Mesenchymal stem cell (in vitro differentiated cells and primary cell): Measurements from ENCODE around the gene RPL37A.

Experiments
- DNase-seq: peaks from one replicate; pipeline ENCODE4 v3.0.0-alpha.2; 2013
- H2AFZ ChIP-seq: one replicate; pipeline ENCODE4 v1.6.1; 2013; ENCODE audit warnings: low read depth, mild to moderate bottlenecking, control low read depth, inconsistent platforms, low read length, moderate library complexity
- H2AK5ac ChIP-seq: 2 replicates; pipeline ENCODE4 v1.6.1; 2013; ENCODE audit warnings: low read length, moderate library complexity, mild to moderate bottlenecking, inconsistent platforms; ENCODE audit not compliant: severe bottlenecking
- H2BK120ac ChIP-seq: one replicate; pipeline ENCODE4 v1.6.1; 2013; ENCODE audit warnings: low read depth, mild to moderate bottlenecking, inconsistent platforms, low read length, moderate library complexity
- H2BK12ac ChIP-seq, 2 experiments: one replicate each; pipeline ENCODE4 v1.6.1; 2013; ENCODE audit warnings: inconsistent platforms in 2 of 2, low read length in 2 of 2, mild to moderate bottlenecking in 2 of 2, moderate library complexity in 2 of 2, control low read depth in 1 of 2
- H2BK15ac ChIP-seq: one replicate; pipeline ENCODE4 v1.6.1; 2013; ENCODE audit warnings: mild to moderate bottlenecking, low read depth, inconsistent platforms; ENCODE audit not compliant: poor library complexity, severe bottlenecking
- H2BK5ac ChIP-seq: 2 replicates; pipeline ENCODE4 v1.6.1; 2013; ENCODE audit warnings: low read depth, mild to moderate bottlenecking, low read length, control low read depth, inconsistent platforms; ENCODE audit not compliant: poor library complexity, severe bottlenecking
- H3K14ac ChIP-seq, 2 experiments: one replicate each; pipeline ENCODE4 v1.6.1; 2013; ENCODE audit warnings: inconsistent platforms in 2 of 2, low read length in 2 of 2, control low read depth in 1 of 2, mild to moderate bottlenecking in 1 of 2, moderate library complexity in 1 of 2
- H3K18ac ChIP-seq, 2 experiments: one replicate each; pipeline ENCODE4 v1.6.1; 2013; ENCODE audit warnings: inconsistent platforms in 2 of 2, low read length in 2 of 2, control low read depth in 1 of 2, low read depth in 1 of 2, mild to moderate bottlenecking in 1 of 2
- H3K23ac ChIP-seq, 2 experiments: one replicate each; pipeline ENCODE4 v1.6.1; 2013; ENCODE audit warnings: inconsistent platforms in 2 of 2, low read length in 2 of 2, mild to moderate bottlenecking in 2 of 2, moderate library complexity in 2 of 2, control low read depth in 1 of 2
- H3K27ac ChIP-seq: 2 replicates; pipeline ENCODE4 v1.5.1; 2013; ENCODE audit warnings: mild to moderate bottlenecking, moderate library complexity, low read length, control low read depth, inconsistent platforms; ENCODE audit not compliant: poor library complexity, severe bottlenecking
- H3K27me3 ChIP-seq, 2 experiments: 2 replicates each; pipeline versions ENCODE4 v1.6.1 to v1.7.0; 2013; ENCODE audit warnings: low read length in 2 of 2, mild to moderate bottlenecking in 2 of 2, moderate library complexity in 2 of 2, control low read depth in 1 of 2, inconsistent platforms in 1 of 2; ENCODE audit not compliant: control insufficient read depth in 1 of 2, insufficient read depth in 1 of 2
- H3K36me3 ChIP-seq, 2 experiments: 2 replicates each; pipeline versions ENCODE4 v1.6.1 to v1.7.0; 2013; ENCODE audit warnings: low read length in 2 of 2, control low read depth in 1 of 2, inconsistent platforms in 1 of 2, low read depth in 1 of 2, mild to moderate bottlenecking in 1 of 2; ENCODE audit not compliant: insufficient read depth in 2 of 2, control insufficient read depth in 1 of 2
- H3K4ac ChIP-seq, 2 experiments: one replicate each; pipeline ENCODE4 v1.6.1; 2013; ENCODE audit warnings: inconsistent platforms in 2 of 2, low read length in 2 of 2, mild to moderate bottlenecking in 2 of 2, moderate library complexity in 2 of 2, control low read depth in 1 of 2, low read depth in 1 of 2
- H3K4me1 ChIP-seq: 2 replicates; pipeline ENCODE4 v1.6.1; 2013; ENCODE audit warnings: low read depth, low read length, control low read depth; ENCODE audit not compliant: control insufficient read depth, insufficient read depth
- H3K4me2 ChIP-seq: 2 replicates; pipeline ENCODE4 v1.6.1; 2013; ENCODE audit warnings: low read length, mild to moderate bottlenecking, inconsistent platforms; ENCODE audit not compliant: poor library complexity, severe bottlenecking
- H3K4me3 ChIP-seq, 2 experiments: 2 replicates each; pipeline versions ENCODE4 v1.5.1 to v1.7.0; 2013; ENCODE audit warnings: low read length in 2 of 2, mild to moderate bottlenecking in 2 of 2, control low read depth in 1 of 2, low read depth in 1 of 2; ENCODE audit not compliant: insufficient read depth in 1 of 2
- H3K79me1 ChIP-seq: replicated peaks from 2 replicates; pipeline ENCODE4 v1.6.1; 2013; ENCODE audit warnings: mild to moderate bottlenecking, control low read depth, low read length, inconsistent platforms; ENCODE audit not compliant: poor library complexity, severe bottlenecking
- H3K9ac ChIP-seq: 2 replicates; pipeline ENCODE4 v1.7.0; 2013; ENCODE audit warnings: mild to moderate bottlenecking, low read length, moderate library complexity
- H3K9me3 ChIP-seq: 2 replicates; pipeline ENCODE4 v1.7.0; 2013; ENCODE audit warnings: mild to moderate bottlenecking, low read length; ENCODE audit not compliant: control insufficient read depth
- H4K8ac ChIP-seq: one replicate; pipeline ENCODE4 v1.6.1; 2013; ENCODE audit warnings: inconsistent platforms, mild to moderate bottlenecking, low read length, moderate library complexity
- H4K91ac ChIP-seq: one replicate; pipeline ENCODE4 v1.6.1; 2013; ENCODE audit warnings: mild to moderate bottlenecking, low read length, inconsistent platforms
- WGBS: methylation state at CpG from one replicate; pipeline ENCODE4 v1.1.7; 2013; ENCODE audit warnings: mixed read lengths; 5-methylcytosine and 5-hydroxymethylcytosine counted together

Gene RPL37A

DNA sequence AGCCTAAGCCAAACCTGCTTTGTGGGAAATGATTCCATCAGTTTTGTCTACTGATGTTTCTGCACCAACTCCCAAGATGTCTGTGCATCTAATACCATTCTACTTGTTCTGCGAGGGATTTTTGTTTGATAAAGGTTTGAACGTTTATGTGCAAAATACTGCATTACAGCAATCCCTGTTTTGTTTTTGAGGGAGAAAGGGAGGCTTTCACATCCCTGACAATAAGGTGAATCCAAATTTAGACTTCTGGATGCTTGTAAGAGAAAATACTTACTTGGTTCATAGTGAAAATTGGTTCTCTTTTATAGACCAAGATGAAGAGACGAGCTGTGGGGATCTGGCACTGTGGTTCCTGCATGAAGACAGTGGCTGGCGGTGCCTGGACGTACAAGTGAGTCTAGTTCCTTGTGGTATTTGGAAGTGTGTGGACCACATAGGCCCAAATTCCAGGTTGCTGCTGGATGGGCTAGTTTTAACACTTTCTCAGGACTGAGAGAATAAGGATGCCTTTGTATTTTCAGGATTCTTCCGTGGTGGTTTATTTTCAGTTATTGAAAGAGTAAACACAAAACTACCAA is 1.1 kb downstream of the RPL37A start:
- Histone ChIP-seq H3K27me3 (no peaks in the 10 kb centered on the region), H2BK12ac (no peak overlapping the region), H3K79me1 (peaks cover 11% of the 10 kb centered on the region), H3K27ac (no peak overlapping the region), H3K4me2 (peak overlapping the region; percentile 66), H3K36me3 (peaks cover 13 to 56% of the 10 kb centered on the region in 2 experiments), H2BK120ac (no peak overlapping the region), H3K18ac (no peak overlapping the region), H3K9me3 (no peaks in the 10 kb centered on the region), H2BK15ac (no peak overlapping the region), H2BK5ac (no peak overlapping the region), H3K14ac (no peak overlapping the region), H3K4me3 (peak overlapping the region; percentile 27 to 95), H3K23ac (no peak overlapping the region), H3K9ac (peak overlapping the region; percentile 100), H2AFZ (no peak overlapping the region), H4K8ac (no peak overlapping the region), H4K91ac (no peak overlapping the region), H2AK5ac (no peak overlapping the region), H3K4ac (peak overlapping the region in 1 of 2 experiments; percentile 30), H3K4me1 (peaks cover 9% of the 10 kb centered on the region)
- no peak for DNase-seq
- 11% methylated on average over 5 of the region's 6 CpGs for WGBS

DNA sequence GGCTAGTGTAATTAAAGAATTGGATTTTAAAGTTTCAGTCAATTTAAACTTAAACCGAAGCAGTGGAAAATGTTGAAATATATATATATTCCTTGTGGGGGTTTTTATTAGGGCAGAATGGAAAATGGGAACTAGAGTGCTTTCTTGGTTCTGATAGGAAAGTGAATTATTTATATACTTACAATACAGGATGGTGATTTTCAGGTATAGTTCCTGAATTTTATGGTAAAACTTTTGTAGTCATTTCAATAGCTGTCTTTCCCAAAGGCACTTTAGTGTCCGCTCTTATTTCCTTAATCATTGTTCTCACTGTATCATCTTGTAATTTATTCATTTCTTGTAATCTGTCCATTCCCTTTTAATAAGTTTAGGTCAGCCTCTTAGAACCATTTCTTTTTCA is 1.9 kb downstream of the RPL37A start:
- H3K4me2 ChIP-seq, result peak overlapping the region; percentile 66
- no peak overlapping the region for H3K27ac ChIP-seq
- no peak overlapping the region for H2AK5ac ChIP-seq
- peaks cover 8% of the 10 kb centered on the region for H3K4me1 ChIP-seq
- H3K4me3 ChIP-seq, result peak overlapping the region in 1 of 2 experiments; percentile 95
- no peak overlapping the region for H3K4ac ChIP-seq
- peaks cover 13% of the 10 kb centered on the region for H3K79me1 ChIP-seq
- H4K91ac ChIP-seq, result no peak overlapping the region
- H3K27me3 ChIP-seq, result no peaks in the 10 kb centered on the region
- H2BK15ac ChIP-seq, result no peak overlapping the region
- H3K36me3 ChIP-seq, result peaks cover 19 to 64% of the 10 kb centered on the region in 2 experiments
- peak overlapping the region; percentile 100 for H3K9ac ChIP-seq
- H2BK120ac ChIP-seq, result no peak overlapping the region
- DNase-seq, result no peak
- 100% methylated on average over 1 of the region's 2 CpGs for WGBS
- H3K14ac ChIP-seq, result no peak overlapping the region
- H4K8ac ChIP-seq, result no peak overlapping the region
- no peak overlapping the region for H2BK5ac ChIP-seq
- no peak overlapping the region for H2BK12ac ChIP-seq
- H2AFZ ChIP-seq, result no peak overlapping the region
- H3K18ac ChIP-seq, result no peak overlapping the region
- H3K23ac ChIP-seq, result no peak overlapping the region
- H3K9me3 ChIP-seq, result no peaks in the 10 kb centered on the region

DNA sequence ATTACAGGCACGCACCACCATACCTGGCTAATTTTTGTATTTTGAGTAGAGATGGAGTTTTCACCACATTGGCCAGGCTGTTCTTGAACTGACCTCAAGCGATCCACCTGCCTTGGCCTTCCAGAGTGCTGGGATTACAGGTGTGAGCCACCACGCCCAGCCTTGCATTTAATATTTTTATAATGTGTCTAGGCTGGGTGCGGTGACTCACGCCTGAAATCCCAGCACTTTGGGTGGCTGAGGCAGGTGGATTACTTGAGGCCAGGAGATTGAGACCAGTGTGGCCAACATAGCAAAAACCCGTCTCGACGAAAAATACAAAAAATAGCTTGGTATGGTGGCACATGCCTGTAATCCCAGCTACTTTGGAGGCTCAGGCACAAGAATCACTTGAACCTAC is 3.2 kb downstream of the RPL37A start:
- peak overlapping the region; percentile 0 for H3K9ac ChIP-seq
- no peak overlapping the region for H4K91ac ChIP-seq
- WGBS, result 96% methylated on average over 8 of the region's 8 CpGs
- DNase-seq, result no peak
- no peak overlapping the region for H2BK5ac ChIP-seq
- no peak overlapping the region for H3K4ac ChIP-seq
- no peak overlapping the region for H3K23ac ChIP-seq
- no peak overlapping the region for H2BK12ac ChIP-seq
- no peak overlapping the region for H2BK120ac ChIP-seq
- H2AK5ac ChIP-seq, result no peak overlapping the region
- H3K18ac ChIP-seq, result no peak overlapping the region
- H4K8ac ChIP-seq, result no peak overlapping the region
- H3K27me3 ChIP-seq, result no peaks in the 10 kb centered on the region
- no peak overlapping the region for H3K14ac ChIP-seq
- H3K4me2 ChIP-seq, result no peak overlapping the region
- H3K4me3 ChIP-seq, result no peak overlapping the region
- no peak overlapping the region for H3K27ac ChIP-seq
- H3K9me3 ChIP-seq, result no peaks in the 10 kb centered on the region
- peaks cover 27 to 76% of the 10 kb centered on the region in 2 experiments for H3K36me3 ChIP-seq
- H2AFZ ChIP-seq, result no peak overlapping the region
- no peak overlapping the region for H2BK15ac ChIP-seq
- H3K4me1 ChIP-seq, result peaks cover 5% of the 10 kb centered on the region
- peaks cover 12% of the 10 kb centered on the region for H3K79me1 ChIP-seq

DNA sequence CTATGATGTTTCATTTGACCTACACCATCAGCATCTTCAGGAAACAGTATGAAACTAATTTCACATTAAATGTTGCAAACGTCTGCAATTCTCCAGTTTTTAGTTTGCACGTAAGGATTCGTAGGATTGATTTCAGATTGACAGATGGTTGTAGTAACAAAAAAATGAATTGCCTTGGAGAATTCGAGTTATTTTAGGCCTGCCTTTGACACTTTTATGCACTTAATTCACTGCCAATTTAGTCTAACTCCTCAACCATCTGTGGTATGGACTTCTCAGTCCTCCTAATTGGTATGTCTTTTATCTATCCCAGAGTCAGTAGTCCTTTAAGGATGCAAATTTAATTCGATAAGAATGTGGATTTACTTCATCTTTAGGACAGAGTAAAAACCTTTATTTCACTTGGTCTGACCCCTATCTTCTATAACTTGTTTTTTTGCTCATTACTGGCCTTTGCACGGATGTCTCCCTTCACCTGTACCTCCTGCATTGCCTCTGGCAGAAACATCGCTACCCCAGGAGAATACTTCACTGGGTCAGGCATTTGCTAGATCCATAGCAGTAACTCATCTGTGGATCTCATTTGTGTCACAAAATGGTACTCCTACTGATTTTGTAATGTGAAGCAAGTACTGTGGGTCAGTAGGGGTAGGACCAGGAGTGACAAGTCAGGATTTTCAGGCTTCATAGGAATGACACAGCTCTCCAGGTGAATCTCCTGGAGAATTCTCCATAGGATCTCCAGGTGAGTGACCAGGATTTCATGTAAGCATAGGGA is 3.9 kb downstream of the RPL37A start:
- H3K36me3 ChIP-seq, result peaks cover 32 to 76% of the 10 kb centered on the region in 2 experiments
- H4K8ac ChIP-seq, result no peak overlapping the region
- no peak overlapping the region for H2AK5ac ChIP-seq
- 96% methylated on average over 6 of the region's 7 CpGs for WGBS
- no peak overlapping the region for H3K23ac ChIP-seq
- H2BK5ac ChIP-seq, result no peak overlapping the region
- no peak overlapping the region for H2BK15ac ChIP-seq
- H3K18ac ChIP-seq, result no peak overlapping the region
- no peaks in the 10 kb centered on the region for H3K9me3 ChIP-seq
- H3K4me2 ChIP-seq, result no peak overlapping the region
- no peak overlapping the region for H2AFZ ChIP-seq
- H2BK120ac ChIP-seq, result no peak overlapping the region
- peaks cover 12% of the 10 kb centered on the region for H3K79me1 ChIP-seq
- H3K4ac ChIP-seq, result no peak overlapping the region
- H3K4me1 ChIP-seq, result peaks cover 6% of the 10 kb centered on the region
- no peak for DNase-seq
- H3K4me3 ChIP-seq, result no peak overlapping the region
- no peak overlapping the region for H3K27ac ChIP-seq
- no peak overlapping the region for H3K14ac ChIP-seq
- no peaks in the 10 kb centered on the region for H3K27me3 ChIP-seq
- H2BK12ac ChIP-seq, result no peak overlapping the region
- no peak overlapping the region for H4K91ac ChIP-seq
- H3K9ac ChIP-seq, result peak overlapping the region; percentile 0
